GM12801 (cell line): ENCODE results near the gene CADPS.

Experiments
- TF ChIP-seq, protein P1 (sequence below): IDR thresholded peaks from one replicate; pipeline ENCODE4 v1.5.1; 2011; ENCODE audit warnings: control low read depth; ENCODE audit not compliant: insufficient read length; ENCODE audit errors: extremely low read depth

Gene CADPS

DNA sequence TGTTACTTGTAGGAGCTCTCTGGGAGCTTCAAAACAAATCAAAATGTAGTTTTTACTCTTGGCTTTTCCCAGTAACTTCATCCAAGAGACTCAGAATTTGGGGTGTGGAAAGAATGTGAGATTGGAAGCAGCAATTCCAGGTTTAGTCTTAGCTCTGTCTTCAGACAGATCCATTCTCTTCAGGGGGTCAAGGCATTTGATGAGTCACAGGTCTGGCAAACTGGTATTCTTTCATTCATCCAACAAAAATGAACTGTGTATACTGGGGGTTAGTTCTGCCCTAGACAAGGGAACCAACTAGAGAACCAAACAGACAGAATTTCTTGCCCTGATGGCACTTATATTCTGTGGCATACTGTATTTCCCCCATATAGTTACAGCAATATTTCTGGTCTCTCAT is 36.3 kb upstream of the CADPS start:
- TF ChIP-seq, protein P1, sequence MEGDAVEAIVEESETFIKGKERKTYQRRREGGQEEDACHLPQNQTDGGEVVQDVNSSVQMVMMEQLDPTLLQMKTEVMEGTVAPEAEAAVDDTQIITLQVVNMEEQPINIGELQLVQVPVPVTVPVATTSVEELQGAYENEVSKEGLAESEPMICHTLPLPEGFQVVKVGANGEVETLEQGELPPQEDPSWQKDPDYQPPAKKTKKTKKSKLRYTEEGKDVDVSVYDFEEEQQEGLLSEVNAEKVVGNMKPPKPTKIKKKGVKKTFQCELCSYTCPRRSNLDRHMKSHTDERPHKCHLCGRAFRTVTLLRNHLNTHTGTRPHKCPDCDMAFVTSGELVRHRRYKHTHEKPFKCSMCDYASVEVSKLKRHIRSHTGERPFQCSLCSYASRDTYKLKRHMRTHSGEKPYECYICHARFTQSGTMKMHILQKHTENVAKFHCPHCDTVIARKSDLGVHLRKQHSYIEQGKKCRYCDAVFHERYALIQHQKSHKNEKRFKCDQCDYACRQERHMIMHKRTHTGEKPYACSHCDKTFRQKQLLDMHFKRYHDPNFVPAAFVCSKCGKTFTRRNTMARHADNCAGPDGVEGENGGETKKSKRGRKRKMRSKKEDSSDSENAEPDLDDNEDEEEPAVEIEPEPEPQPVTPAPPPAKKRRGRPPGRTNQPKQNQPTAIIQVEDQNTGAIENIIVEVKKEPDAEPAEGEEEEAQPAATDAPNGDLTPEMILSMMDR: no peak

- TF ChIP-seq, protein P1: no peak
Observed at GRCh38 chr3:62905331-62905730, 30.1 kb upstream of the CADPS start.

GRCh38 chr3:62898530-62899496 is 23.6 kb upstream of the CADPS start:
- TF ChIP-seq, protein P1: no peak

- TF ChIP-seq, protein P1: no peak
Observed at GRCh38 chr3:62895901-62896300, 20.7 kb upstream of the CADPS start.

DNA sequence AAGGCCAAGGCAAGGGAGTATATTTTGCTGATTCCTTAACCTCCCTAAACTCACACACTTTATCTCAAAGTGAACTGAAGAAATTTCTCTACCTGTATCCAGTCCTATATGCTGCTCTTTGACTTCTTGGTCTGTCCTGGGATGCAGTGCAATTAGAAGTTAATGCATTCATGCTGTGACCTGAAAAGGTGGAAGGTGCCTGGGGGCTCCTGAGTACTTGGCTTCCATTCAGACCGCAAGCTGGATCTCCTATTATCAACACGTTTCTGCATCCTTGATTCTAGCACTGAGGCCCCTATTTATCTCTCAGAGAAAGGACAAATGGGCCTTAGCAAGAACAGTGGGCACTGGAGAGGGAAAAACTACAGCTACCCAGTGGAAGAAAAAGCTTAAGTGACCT is 17.7 kb upstream of the CADPS start:
- TF ChIP-seq, protein P1: no peak

- TF ChIP-seq, protein P1: no peak
Observed at GRCh38 chr3:62892045-62892444, 16.8 kb upstream of the CADPS start.

DNA sequence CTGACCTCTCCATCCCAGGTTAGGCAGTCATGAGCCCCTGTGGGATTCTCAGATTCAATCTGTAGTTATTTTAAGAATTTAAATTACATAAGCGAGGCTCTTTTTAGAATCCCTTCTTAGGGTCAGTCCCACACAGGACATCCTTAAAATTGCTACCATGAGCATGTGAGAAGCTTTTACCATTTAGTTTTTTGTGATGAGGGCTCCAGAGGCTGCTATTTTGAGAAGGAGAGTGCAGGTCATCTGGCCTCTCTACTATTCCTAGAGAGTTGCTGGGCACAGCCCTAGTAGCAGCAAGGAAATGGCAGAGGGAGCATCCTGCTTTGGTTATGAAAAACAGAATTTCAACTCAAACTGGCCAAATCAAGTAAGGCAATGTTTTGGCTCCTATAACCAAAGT is 13.6 kb upstream of the CADPS start:
- TF ChIP-seq, protein P1: no peak
